GM19099 (cell line): Measurements from ENCODE around the gene RPL35.

ENCODE experiments used
- POLR2A ChIP-seq: IDR thresholded peaks from 3 replicates; pipeline ENCODE4 v1.6.1; 2011; ENCODE audit warnings: low read depth; ENCODE audit not compliant: insufficient read length; ENCODE audit errors: extremely low read depth

The RPL35 gene

DNA sequence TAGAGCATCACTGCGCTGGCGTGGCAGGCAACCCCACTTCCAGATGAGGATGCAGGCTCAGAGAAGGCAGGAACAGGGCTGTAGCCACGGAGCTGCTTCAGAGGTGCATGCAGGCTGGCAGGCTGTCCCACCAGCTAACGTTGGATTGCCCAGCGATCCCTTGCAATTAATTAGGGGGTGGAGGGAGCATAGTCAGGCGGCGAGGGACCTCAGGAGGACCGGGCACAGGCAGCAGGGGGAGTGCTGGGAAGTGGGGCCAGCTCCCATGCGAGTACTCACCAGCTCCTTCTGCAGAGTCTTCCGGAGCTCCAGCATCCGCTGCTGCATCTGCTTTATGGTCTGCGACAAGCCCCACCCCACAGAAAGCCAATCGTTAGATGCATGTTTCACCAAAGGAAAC, 20.5 kb upstream of the RPL35 start:
- no peak for TF ChIP-seq POLR2A

DNA sequence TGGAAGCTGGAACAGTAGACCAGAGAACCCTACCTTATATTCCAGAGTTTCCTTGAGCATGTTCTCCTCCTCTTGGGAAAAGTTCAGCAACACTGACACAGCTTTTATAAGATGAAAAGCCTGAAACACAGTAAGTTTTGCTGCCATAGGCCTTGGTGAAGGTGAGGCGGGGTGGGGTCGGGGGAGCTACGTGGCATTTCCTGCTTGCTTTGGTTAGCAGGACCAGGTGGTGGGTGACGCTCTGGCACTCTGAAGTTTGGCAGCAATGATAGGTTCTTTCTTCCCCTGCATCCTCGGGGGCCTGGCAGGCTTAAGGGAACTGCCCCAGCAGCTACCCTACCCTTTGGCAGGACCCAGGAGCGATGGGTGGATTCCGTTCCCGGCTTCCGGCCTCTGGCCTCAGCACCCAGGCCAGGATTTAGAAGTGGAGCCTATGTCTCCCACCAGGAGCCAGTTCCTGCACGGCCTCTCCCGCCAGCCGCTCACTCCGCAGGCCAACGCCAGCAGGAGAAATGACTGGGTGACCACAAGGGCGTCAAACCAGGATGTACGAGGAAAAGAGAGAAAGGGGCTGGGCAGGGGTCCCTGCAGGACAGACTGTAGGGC, 19.5 kb upstream of the RPL35 start:
- TF ChIP-seq POLR2A = no peak

- TF ChIP-seq POLR2A = no peak
These were observed 18.7 kb upstream of the RPL35 start for GRCh38 chr9:124880501-124880900.

DNA sequence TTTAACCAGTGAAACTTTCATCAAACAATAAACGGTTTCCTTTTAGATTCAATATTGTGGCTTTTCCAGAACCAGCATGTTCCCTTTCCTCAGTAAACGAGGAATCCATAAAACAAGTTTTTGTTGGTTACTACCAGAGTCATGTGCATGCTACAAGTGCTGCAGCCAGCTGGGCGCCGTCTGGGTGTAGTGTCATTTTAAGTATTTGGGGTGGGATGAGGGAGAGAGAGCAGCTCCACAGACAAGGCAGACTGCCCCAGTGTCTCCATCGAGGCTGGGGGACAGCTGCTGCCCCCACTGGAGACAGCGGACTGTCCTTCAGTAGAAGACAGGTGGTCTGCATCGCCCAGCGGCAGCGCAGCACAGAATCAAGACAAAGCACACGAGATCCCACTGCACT, 17.5 kb upstream of the RPL35 start:
- no peak for TF ChIP-seq POLR2A

GRCh38 chr9:124878518-124878917, 16.8 kb upstream of the RPL35 start:
- no peak for TF ChIP-seq POLR2A

- no peak for TF ChIP-seq POLR2A
These were observed 16.3 kb upstream of the RPL35 start for GRCh38 chr9:124878021-124878420.

DNA sequence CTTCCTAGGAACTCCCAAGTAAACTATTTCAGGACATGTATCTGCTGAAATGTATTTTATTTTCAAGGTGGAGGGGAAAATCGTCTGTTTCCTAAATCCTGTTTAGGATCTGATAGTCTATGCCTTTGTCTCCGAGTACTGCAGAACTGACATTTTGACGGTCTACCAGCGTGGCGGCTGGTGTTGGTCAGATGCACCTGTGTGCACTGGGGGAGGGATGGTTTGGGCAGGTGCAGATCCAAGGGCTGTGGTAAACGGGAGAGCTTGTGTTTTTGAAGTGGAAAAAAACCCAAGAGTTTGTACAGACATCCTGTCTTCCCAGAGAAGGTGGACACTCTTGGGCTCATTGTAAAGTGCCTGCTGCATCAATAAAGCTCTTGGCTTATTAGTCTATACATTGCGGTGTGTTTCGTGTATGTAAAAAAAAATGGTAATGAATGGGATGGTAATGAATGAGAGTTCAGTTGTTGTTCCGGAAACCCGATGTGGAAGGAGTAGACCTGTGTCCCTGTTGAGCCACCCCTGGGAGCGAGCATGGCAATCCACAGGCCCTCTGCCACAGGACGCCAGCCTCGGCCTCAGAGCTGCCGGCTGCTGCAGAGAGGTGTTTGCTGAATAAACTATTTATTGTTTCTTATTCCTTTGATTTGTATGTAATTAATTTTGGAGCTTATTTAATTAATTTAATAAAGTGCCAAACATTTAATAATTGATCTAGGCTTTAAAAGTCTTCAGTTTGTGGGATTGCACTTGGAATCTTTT, 15.4 kb upstream of the RPL35 start:
- no peak for TF ChIP-seq POLR2A

GRCh38 chr9:124875501-124875900, 13.7 kb upstream of the RPL35 start:
- TF ChIP-seq POLR2A = no peak

DNA sequence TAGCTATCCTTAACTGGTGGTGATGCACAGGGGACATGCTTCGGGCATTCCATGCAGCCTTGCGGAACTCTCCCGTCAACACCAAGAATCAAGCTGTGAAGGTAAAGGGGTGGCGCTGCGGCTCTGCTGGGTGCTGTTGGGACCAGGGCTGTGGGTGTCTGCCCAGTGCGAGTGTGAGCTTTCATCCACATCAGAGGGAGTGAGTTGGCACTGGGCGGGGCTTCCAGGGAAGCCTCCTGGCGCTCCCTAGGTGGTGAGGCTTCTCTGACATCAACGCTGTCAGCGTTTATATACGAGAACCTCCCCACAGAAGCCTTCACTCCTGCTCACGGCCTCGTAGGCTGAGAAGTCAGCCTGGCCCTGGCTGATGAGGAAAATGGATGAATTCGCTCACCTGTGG, 11.9 kb upstream of the RPL35 start:
- TF ChIP-seq POLR2A = no peak

- no peak for TF ChIP-seq POLR2A
These were observed 9.4 kb upstream of the RPL35 start for GRCh38 chr9:124871156-124871561.

DNA sequence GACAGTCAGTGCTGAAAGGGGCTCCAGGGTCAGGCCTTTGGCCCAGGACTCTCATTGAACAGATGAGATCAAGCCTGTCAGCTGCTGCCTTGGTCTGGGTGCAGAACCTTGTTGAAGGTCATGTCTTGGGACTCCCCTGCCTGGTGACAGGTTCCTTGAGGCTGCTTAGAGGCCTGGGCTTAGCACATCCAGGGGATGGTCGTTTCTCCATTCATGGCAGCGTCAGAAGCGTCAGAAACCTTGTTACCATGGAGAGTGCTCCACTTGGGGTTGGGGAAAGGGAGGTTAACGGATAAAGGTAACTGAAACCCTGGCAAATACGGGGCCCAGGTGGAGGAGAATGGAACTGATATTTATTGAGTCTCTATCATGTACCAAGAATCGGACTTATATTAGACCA, 9.0 kb upstream of the RPL35 start:
- TF ChIP-seq POLR2A = no peak

DNA sequence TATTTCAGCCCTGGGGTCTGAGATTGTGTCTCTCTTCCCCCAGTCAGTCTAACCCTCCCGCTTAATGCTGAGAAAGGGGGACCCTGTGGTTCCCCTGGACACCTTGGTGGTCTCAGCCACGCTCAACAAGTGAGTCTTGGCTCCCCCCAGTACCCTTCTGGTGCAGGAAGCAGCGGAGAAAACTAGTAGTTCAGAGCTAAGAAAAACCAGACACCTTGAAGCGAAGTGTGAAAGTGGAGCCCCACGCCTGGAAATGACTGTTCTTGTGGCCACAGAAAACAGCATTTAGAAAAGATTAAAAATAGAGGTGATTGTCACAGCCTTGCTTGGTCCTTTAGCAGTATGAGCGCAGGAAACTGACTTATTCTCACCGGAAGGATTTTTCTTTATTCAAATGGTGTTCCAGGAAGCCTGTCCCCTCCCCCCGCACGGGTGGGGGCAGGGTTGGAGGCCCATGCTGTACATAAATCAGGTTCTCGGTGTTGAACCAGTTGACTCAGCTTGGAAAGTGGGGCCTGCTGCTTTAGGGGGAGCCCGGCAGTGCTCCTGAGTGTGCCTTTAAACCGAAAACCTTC, 8.3 kb upstream of the RPL35 start:
- peak; percentile 65 for TF ChIP-seq POLR2A

DNA sequence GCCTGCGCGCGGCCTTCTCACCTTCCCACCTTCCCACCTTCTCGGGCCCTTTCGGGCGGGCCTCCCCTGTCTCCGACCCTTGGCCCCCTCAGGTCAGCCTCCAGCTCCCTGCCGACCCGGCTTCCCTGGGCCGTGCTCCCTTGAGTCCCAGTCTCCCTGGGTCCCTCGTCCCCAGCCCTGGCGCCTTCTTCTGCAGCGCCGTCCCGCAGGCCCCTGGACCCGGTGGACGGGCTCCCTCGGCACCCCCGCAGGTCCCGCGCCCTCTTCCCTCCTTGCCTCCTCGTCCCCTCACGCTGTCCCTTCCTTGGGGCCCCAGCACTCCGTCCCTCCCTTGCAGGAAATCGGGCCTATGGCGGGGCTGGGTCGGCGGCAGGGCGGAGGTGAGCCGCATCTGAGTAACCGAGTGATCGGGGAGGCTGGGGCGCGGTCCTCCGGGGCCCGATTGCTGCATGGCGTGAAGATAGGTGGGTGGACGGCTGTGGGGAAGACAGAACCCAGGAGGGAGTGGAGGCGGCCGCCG, 7.8 kb upstream of the RPL35 start:
- TF ChIP-seq POLR2A = no peak

- peak; percentile 95 for TF ChIP-seq POLR2A
These were observed 7.0 kb upstream of the RPL35 start for GRCh38 chr9:124868511-124869465.

GRCh38 chr9:124863371-124863871, 1.7 kb upstream of the RPL35 start:
- TF ChIP-seq POLR2A = no peak
